GM12892 (cell line): ENCODE data around the gene RCBTB1.
"Not testable (repeated sequence)": the region's sequence is repeated elsewhere in the genome, so short reads cannot be mapped to it uniquely, and the experiment has no call there.

ENCODE experiments used
- DNase-seq: peaks from one replicate; pipeline ENCODE4 v3.0.0; 2011; ENCODE audit not compliant: insufficient read length
- FAIRE-seq: peaks from 2 replicates; lab custom pipeline; 2011; peaks lifted over from hg19 to GRCh38; lab: Jason Lieb, UNC
- POLR2A ChIP-seq: IDR thresholded peaks from 2 replicates; pipeline ENCODE4 v1.6.1; 2011; ENCODE audit warnings: low read depth, low read length, control low read depth
- POLR2AphosphoS5 ChIP-seq: IDR thresholded peaks from 2 replicates; pipeline ENCODE4 v1.6.1; 2011; ENCODE audit warnings: low read depth, low read length, control low read depth
- TAF1 ChIP-seq: IDR thresholded peaks from 2 replicates; pipeline ENCODE4 v1.6.1; 2011; ENCODE audit warnings: low read depth, mild to moderate bottlenecking, control low read depth, low read length, borderline replicate concordance

RCBTB1 gene

GRCh38 chr13:49597043-49597641, 11.8 kb upstream of the RCBTB1 start:
- FAIRE-seq, result no peak
- DNase-seq, result no peak
- no peak for TF ChIP-seq POLR2A
- no peak for TF ChIP-seq TAF1
- TF ChIP-seq POLR2AphosphoS5, result no peak

GRCh38 chr13:49596221-49596620, 10.9 kb upstream of the RCBTB1 start:
- TF ChIP-seq TAF1 (no peak), POLR2A (no peak), POLR2AphosphoS5 (no peak)
- FAIRE-seq, result no peak
- DNase-seq, result no peak

- DNase-seq, result no peak
- TF ChIP-seq TAF1 (no peak), POLR2AphosphoS5 (no peak), POLR2A (no peak)
- FAIRE-seq, result no peak
Measured at GRCh38 chr13:49594576-49594975, 9.2 kb upstream of the RCBTB1 start.

- not testable (repeated sequence) for DNase-seq, FAIRE-seq
Measured at GRCh38 chr13:49593876-49594275, 8.5 kb upstream of the RCBTB1 start.

GRCh38 chr13:49590714-49591113, 5.4 kb upstream of the RCBTB1 start:
- not testable (repeated sequence) for DNase-seq, FAIRE-seq

GRCh38 chr13:49587311-49587847, 2.0 kb upstream of the RCBTB1 start:
- FAIRE-seq (no peak), DNase-seq (no peak)
- no peak for TF ChIP-seq TAF1

GRCh38 chr13:49586717-49587116, 1.4 kb upstream of the RCBTB1 start:
- DNase-seq, result no peak
- TF ChIP-seq POLR2A, result no peak
- TF ChIP-seq POLR2AphosphoS5, result no peak
- no peak for TF ChIP-seq TAF1
- FAIRE-seq, result no peak

- no peak for TF ChIP-seq TAF1
- TF ChIP-seq POLR2AphosphoS5, result no peak
- no peak for TF ChIP-seq POLR2A
- peak; percentile 17 for FAIRE-seq
- DNase-seq, result no peak
Measured at GRCh38 chr13:49584771-49585182, 581 bp downstream of the RCBTB1 start.

GRCh38 chr13:49580980-49581680, 4.2 kb downstream of the RCBTB1 start:
- no peak for DNase-seq
- TF ChIP-seq TAF1 (no peak), POLR2A (no peak), POLR2AphosphoS5 (no peak)
- FAIRE-seq, result no peak

- no peak for TF ChIP-seq POLR2AphosphoS5
- TF ChIP-seq TAF1, result no peak
- DNase-seq, result no peak
- no peak for FAIRE-seq
Measured at GRCh38 chr13:49579501-49579900, 5.9 kb downstream of the RCBTB1 start.

- DNase-seq (no peak), FAIRE-seq (peak; percentile 67)
- TF ChIP-seq POLR2A (no peak), TAF1 (no peak), POLR2AphosphoS5 (no peak)
Measured at GRCh38 chr13:49571299-49572240, 13.8 kb downstream of the RCBTB1 start.
